Kidney tubule cell (primary cell): ENCODE data around the gene COL6A6.
"Not testable (repeated sequence)": the region's sequence is repeated elsewhere in the genome, so short reads cannot be mapped to it uniquely, and the experiment has no call there.

ENCODE experiments used
- DNase-seq: peaks from one replicate; pipeline ENCODE4 v3.0.0-alpha.2; 2018; ENCODE audit warnings: low spot score

The COL6A6 gene

DNA sequence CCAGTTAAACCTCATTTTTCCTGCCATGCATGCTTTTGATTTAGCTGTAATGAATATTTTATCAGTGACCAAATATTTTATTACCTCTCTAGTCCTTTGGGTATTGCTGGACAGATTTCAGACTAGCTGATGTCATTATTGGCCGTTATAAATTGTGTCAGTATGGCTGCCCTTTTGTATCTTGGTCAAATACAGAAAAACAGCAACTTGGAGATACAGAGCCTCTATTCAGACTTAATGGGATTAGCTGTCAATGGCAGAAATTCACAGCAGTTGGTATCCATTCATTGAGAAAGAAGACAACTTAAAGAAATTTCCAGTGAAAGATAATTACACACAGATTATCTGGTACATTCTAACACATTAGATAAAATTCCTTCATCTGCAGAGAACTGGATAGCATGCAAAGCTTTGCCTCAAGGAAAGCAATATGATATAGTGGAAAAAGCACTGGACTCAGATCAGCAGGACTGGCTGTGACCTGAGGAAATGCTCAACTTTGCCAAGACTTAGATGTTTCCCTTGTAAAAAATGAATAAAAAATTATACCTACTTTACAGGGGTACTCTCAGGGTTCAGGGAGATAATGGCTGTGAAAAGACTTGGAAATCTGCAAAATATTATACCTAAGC, 20.8 kb downstream of the COL6A6 start:
- DNase-seq, result no peak

DNA sequence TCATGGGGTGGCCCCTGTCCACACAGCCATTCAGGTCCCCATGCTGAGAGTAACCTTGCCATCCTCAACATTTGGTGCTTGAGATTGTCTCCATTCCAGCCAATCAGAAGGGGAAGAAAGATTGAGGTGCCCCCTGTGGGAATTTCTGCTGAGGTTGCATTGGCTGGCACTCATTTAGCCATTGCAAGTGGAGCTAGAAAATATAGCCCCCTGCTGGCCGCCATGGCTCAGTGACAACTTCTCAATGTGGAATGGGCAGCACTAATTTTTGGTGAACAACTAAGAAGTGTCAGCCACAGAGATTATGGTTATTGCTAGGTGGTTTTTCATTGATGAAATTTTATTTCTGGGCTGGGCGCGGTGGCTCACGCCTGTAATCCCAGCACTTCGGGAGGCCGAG, 22.0 kb downstream of the COL6A6 start:
- DNase-seq, result peak; percentile 53

- no peak for DNase-seq
Observed at GRCh38 chr3:130543322-130543721, 26.3 kb downstream of the COL6A6 start.

- DNase-seq, result no peak
Observed at GRCh38 chr3:130546920-130547679, 30.1 kb downstream of the COL6A6 start.

GRCh38 chr3:130547680-130548065, 30.7 kb downstream of the COL6A6 start:
- not testable (repeated sequence) for DNase-seq

- no peak for DNase-seq
Observed at GRCh38 chr3:130548356-130548755, 31.4 kb downstream of the COL6A6 start.

DNA sequence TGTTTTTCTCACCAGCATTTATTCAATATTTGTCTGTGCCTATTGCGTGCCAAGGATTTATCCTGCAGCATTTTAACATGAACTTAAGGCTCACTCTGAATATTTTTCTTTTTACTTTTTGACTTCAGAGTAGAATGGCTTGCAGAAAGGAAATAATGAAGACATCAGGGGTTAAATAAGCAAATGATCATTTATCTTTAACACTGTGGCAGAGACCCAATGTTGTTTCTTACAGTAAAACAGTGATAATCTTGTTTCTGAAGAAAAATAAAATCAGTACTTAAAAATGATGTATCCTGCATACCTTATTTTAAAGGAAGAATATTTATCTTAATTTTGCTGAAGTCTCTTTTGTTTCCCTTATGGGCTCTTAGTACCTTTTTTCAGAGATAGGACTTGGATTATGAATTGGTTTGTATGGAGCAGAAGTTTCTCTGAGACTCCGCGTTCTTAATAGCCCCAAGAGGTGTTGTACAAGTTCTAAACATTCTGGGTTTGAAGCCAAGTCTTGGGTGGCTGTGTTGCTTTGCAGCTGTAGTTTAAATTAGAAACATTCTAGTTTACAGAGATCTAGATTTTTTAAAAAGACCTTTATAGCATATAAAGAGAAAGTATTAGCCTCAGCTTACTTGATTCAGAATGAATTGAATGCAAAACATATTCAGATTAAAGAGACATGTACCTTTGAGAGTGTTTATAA, 40.5 kb downstream of the COL6A6 start:
- no peak for DNase-seq

- DNase-seq, result no peak
Observed at GRCh38 chr3:130558366-130558765, 41.4 kb downstream of the COL6A6 start.

GRCh38 chr3:130565224-130565623, 48.2 kb downstream of the COL6A6 start:
- DNase-seq, result no peak
